ENCODE data around the gene CCDC170.

Gene CCDC170

DNA sequence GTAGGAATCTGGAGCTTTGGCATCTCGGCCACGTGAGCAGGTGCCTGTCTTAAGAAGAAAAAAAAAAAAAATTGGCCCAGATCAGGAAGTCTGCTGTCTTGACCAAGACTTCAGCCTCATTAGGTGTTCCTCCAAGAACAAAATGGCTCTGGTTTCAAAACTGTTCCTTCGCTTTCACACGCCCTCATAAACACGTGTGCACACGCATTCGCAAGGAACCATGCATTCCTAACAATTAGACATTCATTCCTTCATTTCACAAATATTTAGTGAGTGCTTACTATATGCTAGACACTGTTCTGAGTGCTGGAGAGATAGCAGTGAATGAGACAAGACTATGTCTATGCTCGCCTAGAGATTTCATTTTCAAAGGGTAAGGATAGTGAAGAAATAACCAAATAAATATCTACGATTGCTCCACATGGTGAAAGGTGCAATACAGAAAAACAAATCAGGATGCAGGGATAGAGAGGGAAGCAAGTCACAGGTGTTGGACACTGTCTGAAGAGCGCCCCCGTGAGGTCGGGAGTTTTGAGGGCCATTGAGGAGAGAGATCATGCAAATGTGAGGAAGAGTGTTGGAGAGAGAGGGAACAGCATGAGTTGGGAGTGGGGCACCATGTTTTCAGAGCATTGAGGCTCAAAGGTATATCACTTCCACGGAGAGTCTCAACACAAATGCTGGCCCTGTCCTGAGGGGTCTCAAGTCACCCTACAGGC lies 53.3 kb downstream of the CCDC170 start:
- no peak for DNase-seq (ENCODE audit: low read depth)

DNA sequence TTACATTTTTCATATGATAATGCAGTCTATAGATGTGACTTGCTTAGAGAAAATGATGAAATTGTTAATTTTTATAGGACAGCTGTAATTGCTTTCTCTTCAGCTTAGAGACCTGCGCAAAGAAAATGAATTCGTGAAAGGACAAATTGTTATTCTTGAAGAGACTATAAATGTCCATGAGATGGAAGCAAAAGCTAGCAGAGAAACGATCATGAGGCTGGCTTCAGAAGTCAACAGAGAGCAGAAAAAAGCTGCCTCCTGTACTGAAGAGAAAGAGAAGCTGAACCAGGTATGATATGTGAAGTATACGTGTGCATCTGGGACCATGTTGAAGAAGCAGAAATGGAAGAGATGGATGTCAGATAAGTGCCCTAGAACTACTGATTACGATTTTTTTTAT lies 54.4 kb downstream of the CCDC170 start:
- DNase-seq (ENCODE audit: low read depth): no peak

DNA sequence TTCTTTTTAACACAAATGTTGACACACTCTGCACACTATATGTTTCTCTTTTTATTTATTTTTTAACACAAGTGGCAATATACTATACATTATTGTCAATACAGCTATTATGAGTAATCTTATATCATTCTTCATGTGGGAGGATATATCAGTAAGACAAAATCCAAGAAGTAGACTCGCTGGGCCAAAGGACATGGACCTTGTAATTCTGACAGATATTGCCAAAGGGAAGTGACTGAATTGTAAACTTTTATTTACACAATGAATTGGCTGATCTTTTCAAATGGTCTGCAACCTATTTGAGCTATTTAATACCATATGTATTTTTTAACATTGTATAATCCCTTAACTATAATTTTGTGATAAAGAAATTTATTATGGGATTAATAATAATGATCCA lies 56.0 kb downstream of the CCDC170 start:
- DNase-seq (ENCODE audit: low read depth): no peak

DNA sequence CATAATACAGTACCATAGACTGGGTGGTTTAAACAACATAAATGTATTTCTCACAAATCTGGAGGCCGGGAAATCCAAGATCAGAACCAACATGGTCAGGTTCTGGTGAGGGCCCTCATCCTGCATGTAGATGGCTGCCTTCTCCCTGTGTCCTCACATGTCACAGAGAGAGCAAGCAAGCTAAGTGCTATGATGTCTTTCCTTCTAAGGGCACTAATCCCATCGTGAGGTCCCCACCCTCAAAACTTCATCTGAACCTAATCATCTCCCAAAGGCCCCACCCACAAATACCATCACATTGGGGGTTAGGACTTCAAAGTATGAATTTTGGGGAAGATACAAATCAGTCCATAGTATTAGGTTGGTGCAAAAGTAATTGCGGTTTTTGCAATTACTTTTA lies 56.8 kb downstream of the CCDC170 start:
- no peak for DNase-seq (ENCODE audit: low read depth)

DNA sequence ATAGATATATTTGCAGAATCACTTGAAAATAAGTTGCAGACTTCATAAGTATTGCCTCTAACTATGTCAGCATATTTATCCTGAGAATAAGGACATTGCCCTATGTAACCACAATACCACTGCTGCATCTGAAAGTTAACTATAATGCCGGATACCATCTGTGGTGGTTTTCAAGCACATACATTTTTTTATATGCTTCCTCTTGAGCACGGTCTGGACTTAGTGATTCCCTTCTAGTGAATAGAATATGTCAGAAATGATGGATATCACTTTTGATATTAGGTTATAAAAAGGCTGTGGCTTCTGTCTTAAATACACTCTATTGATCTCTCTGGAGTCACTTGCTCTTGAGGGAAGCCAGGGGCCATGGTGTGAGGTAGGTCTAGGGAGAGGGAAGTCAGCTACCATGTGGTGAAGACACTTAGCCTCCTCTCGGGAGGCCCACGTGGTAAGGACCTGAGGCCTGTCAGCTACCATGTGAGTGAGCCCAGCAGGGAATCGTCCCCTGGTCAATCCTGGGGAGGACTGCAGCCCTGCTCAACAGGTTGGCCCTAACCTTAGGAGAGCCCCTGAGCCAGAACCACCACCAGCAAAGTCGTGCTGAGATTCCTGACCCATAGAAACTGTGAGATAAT lies 57.5 kb downstream of the CCDC170 start:
- no peak for DNase-seq (ENCODE audit: low read depth)

DNA sequence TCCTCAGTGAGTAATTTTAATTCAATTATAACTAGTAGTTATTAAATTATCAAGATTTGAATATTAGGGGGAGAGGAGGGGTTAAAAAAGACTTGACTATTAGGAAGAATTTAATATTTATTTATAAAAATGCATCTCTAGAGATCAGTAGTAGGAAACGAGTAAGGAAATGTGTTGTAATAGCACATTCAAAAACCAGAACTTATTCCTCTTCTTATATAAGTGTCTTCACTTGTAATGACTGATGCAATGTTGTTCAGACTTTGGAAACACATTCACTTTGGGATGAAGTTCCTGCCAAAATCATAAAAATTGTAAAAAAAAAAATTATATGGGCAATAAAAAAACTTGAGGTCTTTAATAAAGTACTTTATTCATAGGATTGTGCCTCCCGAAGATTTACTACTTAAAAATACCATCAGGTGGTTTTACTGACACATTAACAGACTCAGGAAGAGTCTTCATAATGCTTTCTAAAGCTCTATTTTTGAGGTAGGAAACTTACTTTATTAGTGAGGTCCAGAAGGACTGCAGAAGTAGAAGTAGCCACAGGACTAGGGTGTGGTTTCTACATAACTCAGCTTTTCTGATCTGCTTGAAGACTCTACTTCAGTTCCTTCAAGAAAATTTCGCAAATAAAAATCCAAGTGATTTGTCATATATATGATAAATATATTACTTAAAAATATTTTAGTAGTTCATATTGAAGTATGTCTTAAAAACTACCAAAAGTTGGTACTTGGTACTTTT lies 59.8 kb downstream of the CCDC170 start:
- DNase-seq (ENCODE audit: low read depth): no peak

DNA sequence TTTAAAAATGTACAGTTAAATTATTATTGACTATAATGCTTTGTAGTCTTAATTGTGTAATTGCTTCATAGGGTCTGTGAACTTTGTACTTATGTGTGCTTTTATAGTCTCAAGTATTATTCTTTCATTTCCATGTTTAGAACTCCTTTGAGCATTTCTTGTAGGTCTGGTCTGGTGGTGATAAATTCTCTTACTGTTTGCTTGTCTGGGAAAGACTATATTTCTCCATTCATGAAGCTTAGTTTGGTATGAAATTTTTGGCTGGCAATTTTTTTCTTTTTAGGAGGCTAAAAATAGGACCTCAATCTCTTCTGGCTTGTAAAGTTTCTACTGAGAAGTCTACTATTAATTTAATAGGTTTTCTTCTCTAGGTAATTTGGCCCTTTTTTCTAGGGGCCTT lies 67.4 kb downstream of the CCDC170 start:
- DNase-seq (ENCODE audit: low read depth): no peak

DNA sequence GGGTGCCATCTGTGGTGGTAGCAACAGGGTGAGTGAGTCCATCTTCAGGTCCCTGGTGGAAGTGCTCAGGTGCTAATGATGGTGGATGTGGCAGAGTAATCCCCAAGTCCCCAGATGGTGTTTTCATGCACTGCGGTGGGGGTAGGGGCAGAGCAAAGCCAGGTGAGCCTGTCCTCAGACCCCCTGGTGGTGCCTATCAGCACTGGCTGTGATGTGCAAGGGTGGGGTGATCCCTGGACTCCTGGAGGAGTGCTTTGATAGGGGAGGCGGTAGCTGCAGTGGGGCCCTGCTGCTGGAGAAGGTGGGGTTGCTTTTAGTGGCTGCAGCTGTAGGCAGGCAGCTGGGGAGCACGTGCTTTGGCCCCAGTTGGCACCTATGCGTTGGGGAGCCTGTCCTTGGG lies 70.8 kb downstream of the CCDC170 start:
- DNase-seq (ENCODE audit: low read depth): no peak

DNA sequence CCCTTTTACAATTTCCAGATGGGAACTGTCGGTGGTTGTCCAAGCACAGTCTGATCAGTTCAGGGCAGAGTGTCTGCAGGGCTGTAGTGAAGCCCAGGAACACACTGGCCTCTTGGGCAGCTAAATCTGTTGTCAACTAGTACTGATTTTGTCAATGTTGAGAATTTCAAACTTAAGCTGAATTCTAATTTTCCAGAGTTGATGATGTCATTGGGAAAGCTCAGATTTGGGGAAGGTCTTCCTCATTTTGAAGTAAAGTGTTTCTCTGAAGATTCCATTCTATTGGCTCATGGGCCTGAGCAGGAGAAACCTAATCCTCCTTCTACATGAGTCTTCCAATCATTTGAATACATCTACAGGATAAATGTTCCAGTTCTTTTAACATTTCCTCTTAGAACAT lies 72.1 kb downstream of the CCDC170 start:
- DNase-seq (ENCODE audit: low read depth): no peak

DNA sequence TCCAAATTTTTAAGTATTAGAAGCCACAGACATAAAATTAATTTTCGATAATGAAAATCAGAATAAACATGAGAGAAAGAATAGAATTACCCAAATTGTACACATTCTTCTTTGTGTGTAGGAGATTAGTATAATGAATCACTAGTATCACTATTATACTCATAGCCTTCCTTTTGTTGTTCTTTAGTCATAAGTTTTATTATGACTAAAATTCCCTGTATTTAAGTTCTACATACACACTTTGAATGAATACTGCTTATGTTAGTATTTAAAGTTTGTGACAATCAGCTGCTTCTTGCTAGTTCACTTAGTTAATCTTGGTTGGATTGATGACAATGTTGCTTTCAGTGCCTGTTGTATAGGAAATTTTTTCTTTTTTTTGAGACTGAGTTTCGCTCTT lies 72.7 kb downstream of the CCDC170 start:
- no peak for DNase-seq (ENCODE audit: low read depth)

DNA sequence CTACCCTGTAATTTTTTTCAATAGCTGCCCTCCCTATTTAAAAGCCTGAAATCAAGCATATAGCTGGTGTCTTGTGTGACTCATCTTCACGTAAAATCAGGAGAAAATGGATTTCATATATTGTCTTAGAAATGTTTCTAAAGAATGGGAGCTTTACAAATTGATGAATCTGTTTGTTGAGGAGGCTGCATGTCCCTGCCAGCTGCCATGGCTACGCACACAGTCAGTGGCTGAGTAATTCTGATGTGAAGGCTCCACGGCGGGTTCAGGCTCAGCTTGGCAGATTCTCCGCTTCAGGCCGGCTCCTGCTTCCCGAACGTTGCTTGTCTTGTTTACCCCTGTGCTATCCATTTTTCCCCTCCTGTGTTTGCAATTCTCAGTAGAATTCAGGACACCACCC lies 82.8 kb downstream of the CCDC170 start:
- DNase-seq (ENCODE audit: low read depth): no peak

DNA sequence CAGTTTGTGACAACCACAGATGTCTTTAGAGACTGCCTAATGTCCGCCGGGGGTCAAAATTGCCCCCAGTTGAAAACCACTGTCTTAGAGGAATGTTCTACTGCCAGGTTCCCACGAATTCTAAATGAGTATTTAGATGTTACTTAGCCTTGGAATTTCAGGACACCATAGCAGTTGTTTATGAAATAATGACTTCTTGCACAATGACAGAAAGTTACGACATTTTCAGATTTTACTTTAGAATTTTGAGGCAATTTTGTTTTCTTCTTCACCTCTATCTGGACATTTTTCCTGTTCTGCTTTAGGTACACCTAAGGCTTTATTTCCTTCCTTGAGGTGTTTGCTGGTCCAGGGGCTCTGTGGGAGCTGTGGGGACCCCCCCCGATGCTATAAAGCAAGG lies 83.4 kb downstream of the CCDC170 start:
- DNase-seq (ENCODE audit: low read depth): no peak

DNA sequence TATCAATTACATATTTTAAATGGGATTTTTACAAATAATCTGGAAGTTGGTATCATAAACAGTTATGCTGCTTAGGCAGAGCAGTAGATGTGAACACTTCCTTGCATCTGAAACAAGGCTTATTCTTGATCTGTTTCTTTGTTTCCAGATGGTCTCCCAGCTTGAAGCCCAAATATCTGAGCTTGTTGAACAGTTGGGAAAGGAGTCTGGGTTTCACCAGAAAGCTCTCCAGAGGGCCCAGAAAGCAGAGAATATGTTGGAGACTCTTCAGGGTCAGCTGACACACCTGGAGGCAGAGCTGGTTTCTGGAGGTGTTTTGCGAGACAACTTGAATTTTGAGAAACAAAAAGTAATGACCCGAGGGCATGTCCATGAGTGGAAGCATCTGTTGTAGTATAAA lies 91.9 kb downstream of the CCDC170 start:
- DNase-seq (ENCODE audit: low read depth): no peak

DNA sequence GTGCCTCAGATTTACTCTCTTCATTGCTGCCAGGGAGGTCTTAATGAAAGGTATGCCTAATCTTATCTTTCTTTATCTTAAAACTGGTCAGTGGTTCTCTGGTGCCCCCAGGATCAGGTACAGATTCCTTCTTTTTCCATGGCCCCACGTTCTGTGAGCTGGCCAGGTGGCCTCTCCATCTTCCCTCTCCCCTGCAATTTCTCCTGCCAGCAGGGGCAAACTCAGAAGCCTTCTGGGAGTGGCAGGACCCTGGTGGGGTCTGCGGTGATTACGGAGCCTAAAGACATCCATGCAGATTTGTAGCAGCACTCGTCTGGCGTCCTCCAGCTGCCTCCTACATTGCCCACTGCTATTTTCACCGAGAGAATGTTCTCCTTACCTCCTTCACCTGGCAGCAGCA lies 95.8 kb downstream of the CCDC170 start:
- no peak for DNase-seq (ENCODE audit: low read depth)

DNA sequence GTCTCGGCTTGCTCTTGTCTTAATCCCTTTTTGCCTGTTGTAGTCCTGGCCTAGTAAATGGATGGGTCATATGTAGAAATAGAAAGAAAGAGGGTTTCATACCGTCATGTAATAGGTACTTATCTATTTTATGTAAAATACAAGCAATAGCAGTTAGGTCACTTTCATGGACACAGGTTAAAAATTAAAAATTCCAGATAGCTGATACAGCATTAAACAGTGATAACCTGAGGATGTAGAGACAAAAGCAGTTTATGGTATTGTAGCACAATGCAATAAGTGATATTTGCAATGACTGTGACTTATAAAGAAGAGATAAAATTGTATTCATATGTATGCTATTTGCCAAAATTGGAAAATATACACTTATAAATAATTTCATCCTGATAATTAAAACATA lies 96.9 kb downstream of the CCDC170 start:
- no peak for DNase-seq (ENCODE audit: low read depth)

DNA sequence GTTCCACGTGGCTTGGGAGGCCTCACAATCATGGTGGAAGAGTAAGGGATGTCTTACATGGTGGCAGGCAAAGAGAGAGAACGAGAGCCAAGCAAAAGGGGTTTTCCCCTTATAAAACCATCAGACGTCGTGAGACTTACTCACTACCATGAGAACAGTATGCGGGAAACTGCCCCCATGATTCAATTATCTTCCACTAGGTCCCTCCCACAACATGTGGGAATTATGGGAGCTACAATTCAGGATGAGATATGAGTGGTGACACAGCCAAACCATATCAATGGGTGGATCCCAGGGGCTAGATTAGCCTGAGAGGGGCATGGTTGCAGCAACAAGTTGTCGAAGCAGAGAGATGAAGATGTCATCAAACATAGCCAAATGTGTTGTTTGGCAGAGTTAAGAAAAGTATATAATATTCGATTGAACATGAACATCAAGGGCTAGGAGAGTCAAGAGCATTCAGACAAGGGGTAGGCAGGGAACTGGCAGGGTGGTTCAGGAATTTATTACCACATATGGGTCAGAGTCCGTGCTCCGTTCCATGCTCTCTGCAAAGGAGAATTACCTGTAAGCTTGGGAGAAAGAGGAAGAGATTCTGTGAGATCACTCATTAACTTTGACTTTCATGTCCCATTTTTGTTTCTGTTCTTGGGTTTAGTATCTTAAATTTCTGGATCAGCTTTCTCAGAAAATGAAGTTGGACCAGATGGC lies 98.8 kb downstream of the CCDC170 start:
- no peak for DNase-seq (ENCODE audit: low read depth)

DNA sequence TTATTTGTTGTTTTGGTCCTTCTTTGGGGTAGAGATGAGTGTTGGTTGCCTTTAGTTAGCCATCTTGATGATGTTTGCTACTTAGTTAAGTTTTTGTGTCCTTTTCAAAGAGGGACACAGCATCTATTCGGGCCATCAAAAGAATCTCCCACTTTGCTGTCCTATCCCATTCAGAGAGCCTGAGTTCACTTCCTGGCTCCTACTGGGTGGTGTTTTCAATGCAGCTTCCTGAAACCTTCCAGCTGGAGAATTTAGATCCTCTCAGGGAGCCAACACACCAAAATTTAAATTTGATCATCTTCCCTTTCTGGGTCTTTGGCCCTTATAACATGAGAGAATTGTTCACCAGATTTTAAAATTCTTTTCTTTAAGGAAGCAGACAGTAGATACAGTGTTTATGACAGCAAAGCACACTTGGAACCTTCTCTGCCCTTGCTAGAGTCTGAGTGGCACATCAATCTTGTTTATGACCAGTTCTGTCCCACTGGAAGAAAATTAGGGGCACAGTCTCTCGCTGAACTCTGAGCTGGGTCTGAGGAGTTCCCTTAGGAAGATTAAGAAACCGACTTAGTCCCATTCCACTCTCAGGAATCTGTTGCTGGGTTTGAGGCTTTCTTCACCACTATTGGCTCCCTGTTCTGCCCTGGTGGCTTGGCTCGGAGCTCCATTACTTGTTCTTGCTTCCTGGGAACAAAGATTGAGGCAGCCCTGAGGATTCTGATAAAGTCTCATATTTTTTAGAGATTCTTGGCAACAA lies 115.5 kb downstream of the CCDC170 start:
- DNase-seq (ENCODE audit: low read depth): no peak

DNA sequence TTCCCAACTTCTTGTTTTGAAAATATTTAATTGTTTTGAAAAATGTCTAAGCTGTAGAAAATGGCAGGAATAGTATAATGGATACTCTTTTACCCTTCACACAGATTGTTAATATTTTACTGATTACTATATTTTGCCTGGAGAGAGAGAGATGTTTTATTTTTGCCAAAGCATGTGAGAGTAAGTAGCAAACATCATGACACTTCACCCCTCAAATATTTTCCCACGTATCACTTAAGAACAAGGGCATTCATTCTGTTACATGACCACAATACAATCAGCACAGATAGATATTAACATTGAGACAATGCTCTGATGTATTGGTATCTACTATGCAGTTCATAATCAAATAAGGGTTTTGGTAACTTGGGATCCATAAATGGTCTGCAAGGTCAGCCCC lies 116.5 kb downstream of the CCDC170 start:
- no peak for DNase-seq (ENCODE audit: low read depth)

DNA sequence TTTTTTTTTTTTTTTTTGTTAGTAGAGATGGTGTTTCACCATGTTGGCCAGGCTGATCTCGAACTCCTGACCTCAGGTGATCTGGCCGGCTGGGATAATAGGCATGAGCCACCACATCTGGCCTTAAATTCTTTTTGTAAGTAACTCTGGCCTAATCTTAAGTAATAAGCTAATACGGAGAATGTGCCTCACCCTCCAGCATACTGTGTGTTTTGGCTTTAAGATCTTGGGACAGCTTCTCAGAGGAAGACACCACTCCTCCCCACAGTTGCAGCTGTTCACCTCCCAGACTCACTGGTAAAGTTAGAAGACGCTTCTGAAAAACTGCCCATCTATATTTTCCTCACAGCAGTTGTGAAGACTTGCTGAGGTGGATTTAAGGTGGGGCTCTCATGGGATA lies 120.8 kb downstream of the CCDC170 start:
- no peak for DNase-seq (ENCODE audit: low read depth)

DNA sequence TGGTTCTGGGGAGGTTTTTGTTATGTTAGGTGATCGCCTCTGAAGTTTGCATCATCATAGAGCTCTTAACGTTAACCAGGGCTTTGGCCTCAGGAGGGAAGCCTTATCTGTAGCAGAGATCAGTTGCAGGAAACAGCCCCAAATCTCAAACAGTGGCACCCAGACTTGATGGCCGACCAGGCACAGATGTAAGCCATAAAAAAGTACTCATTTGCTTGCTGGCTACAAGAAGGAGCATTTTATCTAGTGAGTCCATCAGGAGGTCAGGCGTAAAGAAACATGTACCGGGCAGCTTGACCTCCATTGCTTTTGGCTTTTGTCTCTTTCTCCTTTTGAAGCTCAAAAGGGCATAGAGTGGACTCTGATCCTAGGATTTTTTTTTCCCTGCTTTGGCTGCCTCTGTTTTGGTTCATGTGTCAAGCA lies 122.3 kb downstream of the CCDC170 start:
- no peak for DNase-seq (ENCODE audit: low read depth)

DNA sequence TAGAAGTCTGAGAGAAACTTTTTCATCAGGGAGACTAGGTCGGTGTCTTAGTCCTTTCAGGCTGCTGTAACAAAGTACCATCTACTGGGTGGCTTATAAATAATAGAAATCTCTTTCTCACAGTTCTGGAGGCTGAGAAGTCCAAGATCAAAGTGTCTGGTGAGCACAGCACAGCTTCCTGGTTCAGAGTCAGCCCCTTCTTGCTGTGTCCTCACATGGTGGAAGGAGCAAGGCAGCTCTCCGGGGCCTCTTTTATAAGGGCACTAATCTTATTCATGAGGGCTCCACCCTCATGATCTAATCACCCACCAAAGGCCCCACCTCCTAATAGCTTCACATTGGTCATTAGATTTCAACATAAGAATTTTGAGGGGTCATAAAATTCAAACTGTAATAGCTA lies 122.8 kb downstream of the CCDC170 start:
- DNase-seq (ENCODE audit: low read depth): no peak

DNA sequence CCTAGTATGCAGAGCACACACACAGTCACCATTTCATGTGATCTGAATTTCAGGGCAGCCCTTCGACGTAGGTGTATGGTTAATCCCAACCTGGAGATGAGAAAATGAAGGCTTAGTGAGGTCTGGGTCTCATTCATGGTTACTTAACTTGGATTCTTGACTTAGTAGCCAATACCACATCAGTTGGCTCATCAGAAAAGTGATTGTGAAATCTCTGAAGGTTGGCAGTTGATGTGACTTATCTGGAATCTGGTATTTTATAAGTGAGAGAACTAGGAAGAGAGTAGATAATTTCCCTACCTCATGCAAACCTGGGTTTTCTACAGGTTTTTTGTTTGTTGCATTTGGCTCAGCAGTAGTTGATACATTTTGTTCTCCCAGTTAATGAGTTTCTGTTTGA lies 123.7 kb downstream of the CCDC170 start:
- no peak for DNase-seq (ENCODE audit: low read depth)

Data from ELR (cell line).